GM18868 (cell line): ENCODE measurements around the gene WDR17.
"Not testable (repeated sequence)": the region's sequence is repeated elsewhere in the genome, so short reads cannot be mapped to it uniquely, and the experiment has no call there.

ENCODE experiments used
- ATAC-seq: cut with Tn5 transposase; IDR thresholded peaks from one replicate; pipeline ENCODE4 v1.9.1; 2021; ENCODE audit warnings: mild to moderate bottlenecking, moderate library complexity; ENCODE audit not compliant: unreplicated experiment

Gene WDR17

DNA sequence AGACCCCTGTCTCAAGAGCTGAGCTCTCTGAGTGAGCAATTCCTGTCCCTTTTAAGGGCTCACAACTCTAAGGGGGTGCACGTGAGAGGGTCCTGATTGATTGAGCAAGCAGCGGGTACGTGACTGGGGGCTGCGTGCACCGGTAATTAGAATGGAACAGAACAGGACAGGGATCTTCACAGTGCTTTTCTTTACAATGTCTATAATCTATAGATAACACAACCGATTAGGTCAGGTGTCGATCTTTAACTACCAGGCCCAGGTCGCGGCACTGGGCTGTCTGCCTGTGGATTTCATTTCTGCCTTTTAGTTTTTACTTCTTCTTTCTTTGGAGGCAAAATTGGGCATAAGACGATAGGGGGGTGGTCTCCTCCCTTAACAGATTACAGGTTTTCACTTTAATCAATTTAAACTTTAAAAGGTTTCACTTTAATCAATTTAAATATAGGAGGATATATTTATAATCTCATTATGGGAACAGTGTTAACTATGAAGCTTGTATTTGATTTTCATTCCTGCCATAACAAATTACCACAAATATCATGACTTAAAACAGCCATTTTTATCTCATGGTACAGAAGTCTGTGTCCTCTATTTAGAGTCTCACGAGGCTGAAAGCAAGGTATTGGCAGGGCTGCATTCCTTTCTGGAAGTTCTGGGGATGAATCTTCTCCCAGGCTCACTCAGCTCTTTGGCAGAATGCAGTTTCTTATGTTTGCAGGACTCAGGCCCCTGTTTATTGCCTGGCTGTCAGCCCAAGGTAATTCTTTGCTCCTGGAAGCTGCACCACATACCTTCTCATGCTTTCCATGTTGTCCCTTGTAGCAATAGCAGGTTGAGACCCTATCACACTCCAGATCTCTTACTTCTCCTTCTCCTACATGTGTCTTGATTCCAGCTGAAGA lies 124.5 kb downstream of the WDR17 start:
- no peak for ATAC-seq

DNA sequence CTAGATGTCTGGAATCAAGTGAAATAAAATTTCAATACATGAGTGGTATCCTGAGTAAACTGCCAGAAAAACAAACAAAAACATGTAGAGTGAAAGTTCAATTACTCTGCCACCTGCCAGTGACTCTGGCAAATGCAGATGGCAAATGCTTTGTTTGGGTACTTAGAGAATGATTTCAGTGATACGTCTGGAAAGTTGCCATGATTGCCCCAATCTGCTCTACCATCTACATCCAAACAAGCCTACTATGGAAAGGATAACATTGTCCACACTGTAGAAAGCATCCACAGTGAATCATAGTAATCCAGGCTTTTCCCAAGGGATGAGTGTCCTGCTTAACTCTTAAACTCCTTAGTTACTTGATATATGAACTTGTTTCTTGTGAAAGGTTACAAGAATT lies 126.3 kb downstream of the WDR17 start:
- ATAC-seq, result no peak

DNA sequence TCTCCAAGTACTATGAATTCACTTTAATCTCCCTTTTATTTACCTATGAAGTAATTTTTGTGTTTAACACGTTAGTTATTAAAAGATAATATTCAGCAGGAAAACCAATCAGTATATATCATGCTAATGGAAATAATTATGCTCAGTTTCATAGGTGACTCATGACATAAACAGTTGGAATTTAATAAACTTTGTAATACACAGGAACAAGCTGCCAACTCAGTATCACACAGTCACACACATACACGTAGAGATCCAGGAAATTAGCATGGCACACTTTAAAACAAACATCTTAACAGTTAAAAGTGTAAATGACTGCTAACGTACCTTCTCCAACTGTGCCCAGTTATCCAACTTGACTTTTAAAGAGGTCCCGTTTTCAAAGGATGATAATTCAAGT lies 127.5 kb downstream of the WDR17 start:
- no peak for ATAC-seq

- ATAC-seq, result no peak
These were observed 128.3 kb downstream of the WDR17 start for GRCh38 chr4:176193938-176194337.

DNA sequence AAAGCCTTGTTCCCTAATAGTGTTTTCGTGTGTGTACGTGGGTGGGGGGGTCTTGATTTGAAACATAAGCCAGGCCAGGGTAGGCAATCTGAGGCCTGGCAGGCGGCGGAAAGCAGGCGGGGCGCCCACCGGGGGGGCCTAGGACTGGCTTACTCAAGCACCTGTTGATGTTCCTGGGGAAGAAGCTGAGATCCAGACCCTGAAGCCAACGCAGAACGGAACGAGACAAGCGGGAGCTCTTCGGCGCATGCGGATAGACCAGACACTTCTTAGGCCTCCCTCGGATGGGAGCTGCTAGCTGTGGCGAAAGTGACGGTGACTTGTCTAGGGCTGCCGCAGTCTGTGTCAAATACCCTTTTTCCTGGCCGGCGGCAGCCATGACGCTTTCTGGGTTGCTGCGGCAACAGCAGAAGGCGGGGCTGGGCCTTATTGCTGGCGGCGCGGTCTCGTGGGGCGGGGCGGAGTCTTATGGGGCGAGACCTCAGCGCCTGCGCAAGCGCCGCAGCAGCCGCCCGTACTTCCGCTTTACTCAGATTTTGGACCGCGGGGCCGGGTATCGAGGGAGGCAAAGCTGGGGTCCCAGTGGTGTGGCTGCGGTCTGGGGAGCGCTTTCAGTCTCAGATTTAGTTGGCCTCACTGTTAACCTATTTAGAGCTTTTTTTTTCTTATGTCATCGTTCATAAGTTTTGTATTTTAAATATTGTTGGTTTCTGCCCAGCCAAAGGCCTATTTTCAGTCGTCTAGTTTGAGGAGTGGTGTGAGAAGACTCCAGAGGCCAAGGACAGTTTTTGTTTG lies 129.7 kb downstream of the WDR17 start, which contains the start of gene SPATA4:
TSS of gene SPATA4 (minus strand) at position 402 of the 795 bp plus-strand sequence. CDS start at position 379, 23 bp downstream.
- ATAC-seq, result peak; percentile 97

GRCh38 chr4:176198316-176198903 lies 132.8 kb downstream of the WDR17 start:
- no peak for ATAC-seq

- no peak for ATAC-seq
These were observed 139.7 kb downstream of the WDR17 start for GRCh38 chr4:176205299-176205698.

DNA sequence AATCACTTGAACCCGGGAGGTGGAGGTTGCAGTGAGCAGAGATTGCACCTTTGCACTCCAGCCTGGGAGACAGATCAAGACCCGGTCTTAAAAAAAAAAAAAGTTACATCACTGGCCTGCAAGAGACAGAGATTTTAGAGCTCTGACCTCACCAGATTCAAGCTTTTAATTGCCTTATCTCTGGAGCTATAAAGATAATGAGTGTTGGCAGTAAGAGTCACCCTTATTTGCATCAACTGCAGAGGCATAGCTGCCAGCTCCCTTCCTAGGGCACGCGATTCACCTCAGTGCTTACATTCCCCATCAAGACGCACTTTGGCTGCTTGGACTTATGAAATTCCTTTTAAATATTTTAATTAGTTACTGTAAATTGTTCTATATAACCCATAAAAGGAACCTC lies 142.2 kb downstream of the WDR17 start:
- ATAC-seq, result no peak

DNA sequence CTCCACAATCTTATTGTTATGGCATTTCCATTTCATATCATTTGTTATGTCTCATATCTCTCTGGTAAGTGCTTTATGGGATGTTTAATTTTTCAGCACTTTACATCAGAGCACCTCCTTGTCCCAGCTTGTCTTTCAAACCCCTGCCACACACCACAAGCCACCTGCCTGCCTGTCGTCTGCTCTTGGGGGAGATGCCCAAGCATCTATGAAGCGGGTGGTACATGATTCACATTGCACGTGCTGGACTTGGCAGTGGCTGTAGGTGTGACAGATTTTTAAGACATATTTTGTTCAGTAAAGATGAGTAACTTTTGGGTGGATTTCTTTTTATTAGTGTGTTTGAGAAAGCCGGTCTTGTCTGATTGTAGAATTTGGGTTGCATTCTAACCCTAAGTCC lies 143.9 kb downstream of the WDR17 start:
- no peak for ATAC-seq

GRCh38 chr4:176210101-176210500 lies 144.5 kb downstream of the WDR17 start:
- no peak for ATAC-seq

- no peak for ATAC-seq
These were observed 145.1 kb downstream of the WDR17 start for GRCh38 chr4:176210579-176211296.

DNA sequence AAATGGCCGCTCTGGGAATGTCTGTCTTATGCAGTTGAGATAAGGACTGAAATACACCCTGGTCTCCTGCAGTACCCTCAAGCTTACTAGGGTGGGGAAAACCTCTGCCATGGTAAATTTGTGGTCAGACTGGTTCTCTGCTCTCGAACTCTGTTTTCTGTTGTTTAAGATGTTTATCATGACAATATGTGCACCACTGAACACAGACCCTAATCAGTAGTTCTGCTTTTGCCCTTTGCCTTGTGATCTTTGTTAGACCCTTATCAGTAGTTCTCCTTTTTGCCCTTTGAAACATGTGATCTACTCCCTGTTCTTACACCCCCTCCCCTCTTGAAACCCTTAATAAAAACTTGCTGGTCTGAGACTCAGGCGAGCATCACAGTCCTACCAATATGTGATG lies 146.7 kb downstream of the WDR17 start:
- not testable (repeated sequence) for ATAC-seq

DNA sequence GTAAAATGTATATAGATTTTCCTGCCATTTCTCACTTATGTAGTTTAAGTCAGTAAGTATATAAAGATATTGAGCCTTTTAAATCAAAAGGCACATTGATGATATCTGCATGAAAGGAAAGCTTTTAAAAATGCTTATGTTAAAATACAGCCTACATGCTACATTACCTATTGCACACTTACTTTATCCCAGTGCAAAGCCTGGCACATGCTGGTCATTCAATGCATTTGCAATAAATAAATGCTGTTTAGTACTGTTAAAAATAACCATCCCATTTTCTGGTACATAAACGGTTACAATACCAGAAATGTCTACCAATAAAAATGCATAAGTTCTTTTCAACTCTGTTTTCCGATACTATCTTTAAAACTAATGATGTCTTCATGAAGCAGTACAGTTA lies 151.9 kb downstream of the WDR17 start:
- ATAC-seq, result peak; percentile 48

- ATAC-seq, result no peak
These were observed 156.5 kb downstream of the WDR17 start for GRCh38 chr4:176222149-176222548.

DNA sequence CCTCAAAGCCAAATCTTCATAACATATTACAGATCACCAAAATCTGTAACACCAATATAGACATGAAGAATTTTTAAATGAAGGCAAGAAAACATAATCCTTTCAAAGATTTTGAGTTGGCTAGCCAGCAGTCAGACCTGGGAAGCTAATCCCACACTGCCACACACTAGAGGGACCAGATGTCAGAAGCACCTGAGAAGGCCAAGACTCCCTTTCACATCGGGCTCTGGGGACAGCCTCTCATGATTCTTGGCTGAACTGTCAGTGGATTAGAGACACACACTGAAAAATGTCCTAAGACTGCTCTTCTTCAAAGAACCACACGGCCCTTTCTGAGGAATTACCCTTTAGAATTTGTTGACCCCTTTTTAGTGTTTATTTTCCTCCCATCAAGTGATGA lies 157.9 kb downstream of the WDR17 start:
- ATAC-seq, result no peak

DNA sequence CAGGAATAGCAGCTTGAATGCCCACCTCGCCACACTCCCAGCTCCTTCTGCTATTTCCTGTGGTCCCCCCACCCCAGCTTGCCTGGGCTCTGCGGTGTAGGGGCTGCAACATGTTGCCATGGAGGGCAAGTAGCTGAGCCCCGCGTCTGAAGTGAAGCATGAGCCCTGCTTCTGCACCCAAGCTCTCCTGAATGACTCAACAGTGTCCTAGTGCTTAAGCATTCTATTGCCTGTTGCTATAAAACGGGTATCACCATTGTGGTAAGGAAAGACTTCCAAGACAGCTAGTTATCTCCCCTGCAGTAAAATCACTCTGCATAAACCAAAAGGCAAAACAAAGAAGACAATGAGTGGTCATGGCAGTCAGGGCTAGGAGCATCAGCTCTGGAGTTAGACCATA lies 161.1 kb downstream of the WDR17 start:
- no peak for ATAC-seq

DNA sequence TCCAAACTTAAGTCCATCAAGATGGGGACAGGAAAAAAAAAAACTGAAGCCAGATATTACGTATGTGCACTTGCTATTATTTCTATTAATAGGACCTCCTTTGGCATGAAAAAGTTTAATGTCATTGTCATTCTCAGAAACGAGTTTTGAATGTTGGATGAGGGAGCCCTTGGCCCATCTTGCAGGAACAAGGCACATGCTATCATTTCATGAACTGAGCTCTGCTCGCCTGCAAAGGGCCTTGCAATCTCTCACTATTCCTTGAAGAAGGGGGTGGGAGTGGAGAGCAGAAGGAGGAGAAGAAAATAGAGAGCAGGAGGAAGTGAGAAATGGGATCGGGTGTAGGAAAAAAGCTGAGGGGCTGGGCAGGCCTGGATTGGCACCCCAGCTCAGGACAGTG lies 164.0 kb downstream of the WDR17 start:
- no peak for ATAC-seq
